ENCODE data around the gene AGO1.

Gene AGO1

GRCh38 chr1:35882945-35883634 is at the start of gene AGO1:
TSS of gene AGO1 (plus strand) at chr1:35883209. CDS start at chr1:35883422, 213 bp downstream.
- in situ Hi-C loops (cut with HindIII; ENCODE audit: low sequenced_read_pairs): no loop called here

- in situ Hi-C loops (cut with HindIII; ENCODE audit: low sequenced_read_pairs): no loop called here
Observed at GRCh38 chr1:35833395-35833794, 49.6 kb upstream of the AGO1 start.

GRCh38 chr1:35834218-35834617 is 48.8 kb upstream of the AGO1 start:
- in situ Hi-C loops (cut with HindIII; ENCODE audit: low sequenced_read_pairs): no loop called here

- in situ Hi-C loops (cut with HindIII; ENCODE audit: low sequenced_read_pairs): no loop called here
Observed at GRCh38 chr1:35835398-35835797, 47.6 kb upstream of the AGO1 start.

GRCh38 chr1:35836734-35837133 is 46.3 kb upstream of the AGO1 start:
- in situ Hi-C loops (cut with HindIII; ENCODE audit: low sequenced_read_pairs): no loop called here

- in situ Hi-C loops (cut with HindIII; ENCODE audit: low sequenced_read_pairs): no loop called here
Observed at GRCh38 chr1:35838693-35839245, 44.2 kb upstream of the AGO1 start.

- in situ Hi-C loops (cut with HindIII; ENCODE audit: low sequenced_read_pairs): no loop called here
Observed at GRCh38 chr1:35844826-35845225, 38.2 kb upstream of the AGO1 start.

GRCh38 chr1:35845766-35846165 is 37.2 kb upstream of the AGO1 start:
- in situ Hi-C loops (cut with HindIII; ENCODE audit: low sequenced_read_pairs): no loop called here

- in situ Hi-C loops (cut with HindIII; ENCODE audit: low sequenced_read_pairs): no loop called here
Observed at GRCh38 chr1:35847935-35848565, 35.0 kb upstream of the AGO1 start.

GRCh38 chr1:35850051-35850450 is 33.0 kb upstream of the AGO1 start:
- in situ Hi-C loops (cut with HindIII; ENCODE audit: low sequenced_read_pairs): no loop called here

GRCh38 chr1:35850716-35851115 is 32.3 kb upstream of the AGO1 start:
- in situ Hi-C loops (cut with HindIII; ENCODE audit: low sequenced_read_pairs): no loop called here

- in situ Hi-C loops (cut with HindIII; ENCODE audit: low sequenced_read_pairs): no loop called here
Observed at GRCh38 chr1:35851132-35851869, 31.7 kb upstream of the AGO1 start.

- in situ Hi-C loops (cut with HindIII; ENCODE audit: low sequenced_read_pairs): no loop called here
Observed at GRCh38 chr1:35852241-35852640, 30.8 kb upstream of the AGO1 start.

- in situ Hi-C loops (cut with HindIII; ENCODE audit: low sequenced_read_pairs): no loop called here
Observed at GRCh38 chr1:35854989-35855700, 27.9 kb upstream of the AGO1 start.

GRCh38 chr1:35856964-35857363 is 26.0 kb upstream of the AGO1 start:
- in situ Hi-C loops (cut with HindIII; ENCODE audit: low sequenced_read_pairs): no loop called here

- in situ Hi-C loops (cut with HindIII; ENCODE audit: low sequenced_read_pairs): no loop called here
Observed at GRCh38 chr1:35857830-35858229, 25.2 kb upstream of the AGO1 start.

- in situ Hi-C loops (cut with HindIII; ENCODE audit: low sequenced_read_pairs): no loop called here
Observed at GRCh38 chr1:35860696-35861095, 22.3 kb upstream of the AGO1 start.

- in situ Hi-C loops (cut with HindIII; ENCODE audit: low sequenced_read_pairs): no loop called here
Observed at GRCh38 chr1:35863136-35863535, 19.9 kb upstream of the AGO1 start.

GRCh38 chr1:35863881-35864625 is 19.0 kb upstream of the AGO1 start:
- in situ Hi-C loops (cut with HindIII; ENCODE audit: low sequenced_read_pairs): no loop called here

- in situ Hi-C loops (cut with HindIII; ENCODE audit: low sequenced_read_pairs): no loop called here
Observed at GRCh38 chr1:35864813-35865212, 18.2 kb upstream of the AGO1 start.
